B cell (primary cell): ENCODE data around the gene TMPRSS9.

ENCODE experiments used
- EZH2 ChIP-seq: IDR thresholded peaks from 2 replicates; pipeline ENCODE4 v1.6.1; 2012; ENCODE audit warnings: borderline replicate concordance, low read depth, mild to moderate bottlenecking, moderate library complexity, low read length; ENCODE audit not compliant: insufficient read depth, poor library complexity, severe bottlenecking
- TF ChIP-seq, protein P1 (sequence below): fragments of 200-600 bp; IDR thresholded peaks from one replicate; pipeline ENCODE4 v1.8.0; 2022; ENCODE audit warnings: antibody characterized with exemption, mild to moderate bottlenecking

DNA sequence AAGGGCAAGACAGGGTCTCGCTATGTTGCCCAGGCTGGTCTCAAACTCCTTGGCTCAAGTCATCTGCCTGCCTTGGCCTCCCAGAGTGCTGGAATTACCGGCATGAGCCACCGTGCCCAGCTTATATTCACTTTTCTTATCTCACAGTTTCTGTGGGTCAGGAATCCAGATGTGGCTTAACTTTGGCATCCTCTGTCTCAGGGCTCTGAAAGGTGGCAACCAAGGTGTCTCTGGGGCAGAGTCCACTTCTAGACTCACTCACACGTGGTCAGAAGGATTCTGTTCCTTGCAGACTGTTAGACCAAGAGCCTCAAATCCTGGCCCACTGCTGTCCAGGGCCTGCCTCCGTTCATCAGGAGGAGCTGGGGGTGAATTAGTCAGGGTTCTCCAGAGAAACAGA is 104.3 kb downstream of the TMPRSS9 start:
- TF ChIP-seq, protein P1, sequence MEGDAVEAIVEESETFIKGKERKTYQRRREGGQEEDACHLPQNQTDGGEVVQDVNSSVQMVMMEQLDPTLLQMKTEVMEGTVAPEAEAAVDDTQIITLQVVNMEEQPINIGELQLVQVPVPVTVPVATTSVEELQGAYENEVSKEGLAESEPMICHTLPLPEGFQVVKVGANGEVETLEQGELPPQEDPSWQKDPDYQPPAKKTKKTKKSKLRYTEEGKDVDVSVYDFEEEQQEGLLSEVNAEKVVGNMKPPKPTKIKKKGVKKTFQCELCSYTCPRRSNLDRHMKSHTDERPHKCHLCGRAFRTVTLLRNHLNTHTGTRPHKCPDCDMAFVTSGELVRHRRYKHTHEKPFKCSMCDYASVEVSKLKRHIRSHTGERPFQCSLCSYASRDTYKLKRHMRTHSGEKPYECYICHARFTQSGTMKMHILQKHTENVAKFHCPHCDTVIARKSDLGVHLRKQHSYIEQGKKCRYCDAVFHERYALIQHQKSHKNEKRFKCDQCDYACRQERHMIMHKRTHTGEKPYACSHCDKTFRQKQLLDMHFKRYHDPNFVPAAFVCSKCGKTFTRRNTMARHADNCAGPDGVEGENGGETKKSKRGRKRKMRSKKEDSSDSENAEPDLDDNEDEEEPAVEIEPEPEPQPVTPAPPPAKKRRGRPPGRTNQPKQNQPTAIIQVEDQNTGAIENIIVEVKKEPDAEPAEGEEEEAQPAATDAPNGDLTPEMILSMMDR: no peak
- TF ChIP-seq EZH2: no peak
